PC-3 (cell line): Measurements from ENCODE around the gene OGA. TPM values are rescaled to one million over a fixed set of nuclear protein-coding genes. Genes with fewer than 3 reads are reported as not detected.

Source experiments
- ATAC-seq: fragments of 200-7000 bp; cut with Tn5 transposase; 2 replicates; pipeline ENCODE4 v1.9.1; 2020; ENCODE audit warnings: mild to moderate bottlenecking, moderate library complexity
- BruUV-seq: library from RNA; stranded (reverse); fragments of 400-500 nt; replicated peaks from 2 replicates; lab custom pipeline; 2021; lab: Mats Ljungman, UMichigan
- CTCF ChIA-PET: fragments of 300-600 bp; sonication (Branson Sonifier 250); formaldehyde crosslinking; loops from one replicate; lab custom pipeline; 2022; ENCODE audit warnings: antibody characterized with exemption; lab: Charles Lee
- POLR2A ChIA-PET: fragments of 300-600 bp; sonication (Branson Sonifier 250); formaldehyde crosslinking; loops from one replicate; lab custom pipeline; 2022; ENCODE audit warnings: antibody characterized with exemption; ENCODE audit not compliant: unreplicated experiment; lab: Charles Lee
- DNase-seq: peaks from one replicate; pipeline ENCODE4 v3.0.0-alpha.2; 2015
- H2AFZ ChIP-seq: fragments of 300-600 bp; sonication (generic); 2 replicates; pipeline ENCODE4 v1.6.0; 2016; ENCODE audit warnings: antibody characterized with exemption, low read length
- H3F3A ChIP-seq: fragments of 300-600 bp; sonication (generic); one replicate; pipeline ENCODE4 v1.6.0; 2017; ENCODE audit warnings: antibody characterized with exemption, low read length, control low read depth, mild to moderate bottlenecking; ENCODE audit not compliant: unreplicated experiment
- H3K27ac ChIP-seq: fragments of 300-600 bp; sonication (generic); 2 replicates; pipeline ENCODE4 v1.5.1; 2016; ENCODE audit warnings: mild to moderate bottlenecking, low read length
- H3K27me3 ChIP-seq: fragments of 300-600 bp; sonication (generic); 2 replicates; pipeline ENCODE4 v1.6.1; 2016; ENCODE audit warnings: low read length, mixed read lengths
- H3K36me3 ChIP-seq: fragments of 300-600 bp; sonication (generic); 2 replicates; pipeline ENCODE4 v1.6.1; 2016; ENCODE audit warnings: low read depth, mixed run types, low read length, mixed read lengths
- H3K4me1 ChIP-seq: fragments of 300-600 bp; sonication (generic); 2 replicates; pipeline ENCODE4 v1.5.1; 2016; ENCODE audit warnings: low read length; ENCODE audit not compliant: insufficient read depth
- H3K4me2 ChIP-seq: fragments of 300-600 bp; sonication (generic); 2 replicates; pipeline ENCODE4 v1.6.0; 2016; ENCODE audit warnings: low read length
- H3K4me3 ChIP-seq: fragments of 300-600 bp; sonication (generic); 2 replicates; pipeline ENCODE4 v1.5.1; 2016; ENCODE audit warnings: mild to moderate bottlenecking, low read length, mixed read lengths
- H3K79me2 ChIP-seq: fragments of 300-600 bp; sonication (generic); 2 replicates; pipeline ENCODE4 v1.6.1; 2017; ENCODE audit warnings: low read length, mixed read lengths
- H3K9ac ChIP-seq: fragments of 300-600 bp; sonication (generic); 2 replicates; pipeline ENCODE4 v1.6.0; 2016; ENCODE audit warnings: mild to moderate bottlenecking, low read length
- H3K9me2 ChIP-seq: fragments of 300-600 bp; sonication (generic); replicated peaks from 2 replicates; pipeline ENCODE4 v1.6.1; 2016; ENCODE audit warnings: mixed run types, low read length, mixed read lengths
- H3K9me3 ChIP-seq: fragments of 300-600 bp; sonication (generic); 2 replicates; pipeline ENCODE4 v1.6.1; 2016; ENCODE audit warnings: low read length, mixed read lengths
- H4K20me1 ChIP-seq: fragments of 300-600 bp; sonication (generic); 2 replicates; pipeline ENCODE4 v1.6.1; 2016; ENCODE audit warnings: low read length, mixed read lengths
- EZH2 ChIP-seq: fragments of 300-600 bp; sonication (generic); IDR thresholded peaks from one replicate; pipeline ENCODE4 v1.6.1; 2017; ENCODE audit warnings: antibody characterized with exemption, mild to moderate bottlenecking, low read length; ENCODE audit not compliant: unreplicated experiment
- EZH2phosphoT487 ChIP-seq: fragments of 300-600 bp; sonication (generic); IDR thresholded peaks from 2 replicates; pipeline ENCODE4 v1.6.1; 2018; ENCODE audit warnings: mild to moderate bottlenecking, antibody characterized with exemption, low read length, borderline replicate concordance
- intact Hi-C: fragments of 100-400 bp; cut with micrococcal nuclease; formaldehyde crosslinking; loops from 2 replicates; pipeline ENCODE4 v1.9.0; 2023
- total RNA-seq: library from RNA; depleted of rRNA; stranded (reverse); fragments of >200 nt; gene quantifications from 2 replicates; pipeline ENCODE4 v1.2.3, GENCODE V29; 2014
- TF ChIP-seq, protein P1 (sequence below): fragments of 300-600 bp; sonication (generic); conservative IDR thresholded peaks from 2 replicates; pipeline ENCODE4 v1.5.1; 2017; ENCODE audit warnings: antibody characterized with exemption, low read depth, mild to moderate bottlenecking, low read length

The OGA gene
- total RNA-seq, 1 experiment from 2014 or later: 42.7 TPM

DNA sequence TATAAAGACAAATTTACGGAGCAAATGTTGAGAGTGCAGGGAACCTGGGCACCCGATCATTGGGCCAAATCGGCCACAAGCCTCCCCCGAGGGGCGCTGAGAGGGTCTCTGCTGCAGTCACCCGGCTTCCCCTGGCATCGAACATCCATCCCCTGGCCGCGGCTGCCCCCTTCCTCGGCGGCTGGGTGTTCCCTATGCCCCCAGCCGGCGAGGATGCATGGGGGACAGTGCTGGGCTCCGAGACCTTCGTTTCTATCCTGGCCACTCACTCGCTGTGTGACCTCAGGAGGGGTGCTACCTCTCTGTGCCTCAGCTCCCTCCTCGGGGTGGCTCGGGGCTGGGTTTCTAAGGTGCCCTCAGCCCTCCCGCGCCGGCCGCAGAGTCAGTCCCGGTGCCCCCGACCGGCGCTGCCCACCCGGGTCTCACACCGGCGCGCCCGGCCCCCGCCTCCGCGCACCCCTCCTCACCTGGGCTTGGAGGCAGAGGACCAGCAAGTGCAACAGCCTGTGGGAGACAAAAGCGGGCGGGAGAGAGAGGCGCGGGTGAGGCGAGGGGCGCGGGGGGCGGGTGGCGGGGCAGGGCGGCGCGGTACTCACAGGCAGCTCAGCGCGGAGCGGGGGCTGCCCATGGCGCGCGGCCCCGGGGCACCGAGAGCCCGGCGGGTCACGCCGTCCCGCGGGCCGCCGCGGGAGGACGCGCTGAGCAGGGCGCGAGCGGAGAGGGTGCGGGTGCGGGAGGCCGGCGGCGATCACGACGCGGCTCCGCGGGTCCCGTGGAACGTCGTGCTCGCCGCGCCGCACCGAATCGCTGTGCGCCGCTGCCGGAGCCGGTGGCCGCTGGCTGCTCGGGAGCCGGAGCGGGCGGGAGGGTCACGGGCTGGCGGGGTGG, 42.7 kb downstream of the OGA start, which contains the start of gene FGF8:
Gene FGF8 (minus strand): TSS at position 842 of the 888 bp plus-strand sequence. CDS start 214 bp downstream, at position 628.
- Histone ChIP-seq H3K36me3 (no peaks in the 10 kb centered on the region; the same call in 1 of the 2 replicates), H3K27me3 (peaks cover 9% of the 10 kb centered on the region; the same call in 1 of the 2 replicates), H3F3A (no peaks in the 10 kb centered on the region), H3K9me2 (no peaks in the 10 kb centered on the region), H4K20me1 (no peaks in the 10 kb centered on the region), H3K9me3 (no peaks in the 10 kb centered on the region), H3K9ac (no peak within 1 kb of the TSS), H3K27ac (no peak within 1 kb of the TSS), H2AFZ (no peak within 1 kb of the TSS), H3K4me2 (no peak within 1 kb of the TSS), H3K4me1 (peaks cover 7% of the 10 kb centered on the region; the same call in 1 of the 2 replicates), H3K79me2 (no peaks in the 10 kb centered on the region), H3K4me3 (no peak within 1 kb of the TSS)
- peak; percentile 61 for TF ChIP-seq EZH2
- TF ChIP-seq EZH2phosphoT487: no peak
- TF ChIP-seq, protein P1, sequence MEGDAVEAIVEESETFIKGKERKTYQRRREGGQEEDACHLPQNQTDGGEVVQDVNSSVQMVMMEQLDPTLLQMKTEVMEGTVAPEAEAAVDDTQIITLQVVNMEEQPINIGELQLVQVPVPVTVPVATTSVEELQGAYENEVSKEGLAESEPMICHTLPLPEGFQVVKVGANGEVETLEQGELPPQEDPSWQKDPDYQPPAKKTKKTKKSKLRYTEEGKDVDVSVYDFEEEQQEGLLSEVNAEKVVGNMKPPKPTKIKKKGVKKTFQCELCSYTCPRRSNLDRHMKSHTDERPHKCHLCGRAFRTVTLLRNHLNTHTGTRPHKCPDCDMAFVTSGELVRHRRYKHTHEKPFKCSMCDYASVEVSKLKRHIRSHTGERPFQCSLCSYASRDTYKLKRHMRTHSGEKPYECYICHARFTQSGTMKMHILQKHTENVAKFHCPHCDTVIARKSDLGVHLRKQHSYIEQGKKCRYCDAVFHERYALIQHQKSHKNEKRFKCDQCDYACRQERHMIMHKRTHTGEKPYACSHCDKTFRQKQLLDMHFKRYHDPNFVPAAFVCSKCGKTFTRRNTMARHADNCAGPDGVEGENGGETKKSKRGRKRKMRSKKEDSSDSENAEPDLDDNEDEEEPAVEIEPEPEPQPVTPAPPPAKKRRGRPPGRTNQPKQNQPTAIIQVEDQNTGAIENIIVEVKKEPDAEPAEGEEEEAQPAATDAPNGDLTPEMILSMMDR: no peak
- POLR2A ChIA-PET: interaction anchor here (0.6 kb wide), 1 partner anchor 342 kb away, joined by 4 read pairs; no protein-coding TSS in a partner anchor
- CTCF ChIA-PET: no interaction called here
- intact Hi-C loops: no loop called here
- DNase-seq: no peak
- ATAC-seq: no peak
- no TSS peak for BruUV-seq

DNA sequence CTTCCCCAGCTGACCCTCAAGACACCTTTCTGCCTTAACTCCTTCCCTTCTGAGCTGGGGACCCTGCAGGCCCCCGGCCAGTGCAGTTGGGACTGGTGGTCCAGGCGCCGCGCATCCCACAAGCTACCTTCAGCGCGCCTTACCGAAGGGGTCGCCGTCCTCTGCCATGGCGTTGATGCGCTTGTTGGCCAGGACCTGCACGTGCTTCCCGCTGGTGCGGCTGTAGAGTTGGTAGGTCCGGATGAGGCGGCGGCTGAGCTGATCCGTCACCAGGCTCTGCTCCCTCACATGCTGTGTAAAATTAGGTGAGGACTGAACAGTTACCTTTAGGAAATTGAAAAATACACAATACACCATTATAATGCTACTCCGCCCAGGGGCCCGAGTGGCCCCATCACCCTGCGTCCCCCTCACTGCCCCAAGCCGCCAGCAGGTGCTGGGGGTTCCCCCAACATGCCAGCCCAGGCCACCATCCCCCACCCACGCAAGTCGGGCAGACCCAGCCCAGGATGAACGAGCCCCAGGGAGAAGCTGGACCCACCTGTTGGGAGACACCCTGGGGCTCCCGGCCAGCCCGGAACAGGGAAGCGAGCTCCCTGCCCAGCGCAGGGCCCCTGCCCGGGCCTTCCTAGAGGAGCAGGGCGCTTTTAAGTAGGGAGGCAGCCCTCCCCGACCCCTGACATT, 43.5 kb downstream of the OGA start:
- ChIA-PET POLR2A (no interaction called here), CTCF (no interaction called here)
- no peak for DNase-seq
- no peaks in the 10 kb centered on the region for H3K9me3 ChIP-seq
- H3K9me2 ChIP-seq: no peaks in the 10 kb centered on the region
- no peaks in the 10 kb centered on the region for H4K20me1 ChIP-seq
- no peaks in the 10 kb centered on the region for H3K4me1 ChIP-seq
- no peak overlapping the region for H3K4me3 ChIP-seq
- H3K79me2 ChIP-seq: no peaks in the 10 kb centered on the region
- H3K27ac ChIP-seq: no peak overlapping the region
- no peak overlapping the region for H3K4me2 ChIP-seq
- H3K36me3 ChIP-seq: no peaks in the 10 kb centered on the region
- intact Hi-C loops: no loop called here
- no peak for ATAC-seq
- no peak overlapping the region for H3K9ac ChIP-seq
- TF ChIP-seq, protein P1: no peak
- TF ChIP-seq EZH2phosphoT487: no peak
- no peak for TF ChIP-seq EZH2
- peaks cover 9% of the 10 kb centered on the region; the same call in 1 of the 2 replicates for H3K27me3 ChIP-seq
- H3F3A ChIP-seq: no peaks in the 10 kb centered on the region
- no peak overlapping the region for H2AFZ ChIP-seq
- BruUV-seq: no TSS peak
